BE2C (cell line): ENCODE data around the gene GSDMA.

Experiments
- DNase-seq: peaks from one replicate; pipeline ENCODE4 v3.0.0-alpha.2; 2020
- H3K27me3 ChIP-seq: fragments of 250-450 bp; sonication (Bioruptor Pico); 2 replicates; pipeline ENCODE4 v1.5.1; 2020; ENCODE audit warnings: mild to moderate bottlenecking
- H3K36me3 ChIP-seq: fragments of 250-450 bp; sonication (Bioruptor Pico); 2 replicates; pipeline ENCODE4 v1.5.1; 2020; ENCODE audit warnings: mild to moderate bottlenecking
- H3K4me1 ChIP-seq: fragments of 250-450 bp; sonication (Bioruptor Pico); 2 replicates; pipeline ENCODE4 v1.5.1; 2020
- H3K4me3 ChIP-seq: 2 replicates; pipeline ENCODE4 v1.5.1; 2011; ENCODE audit warnings: low read depth, low read length
- H3K9me3 ChIP-seq: fragments of 250-450 bp; sonication (Bioruptor Pico); 2 replicates; pipeline ENCODE4 v1.5.1; 2020
- CTCF ChIP-seq: IDR thresholded peaks from 2 replicates; pipeline ENCODE4 v1.5.1; 2012; ENCODE audit warnings: mild to moderate bottlenecking, low read depth, low read length

The GSDMA gene

DNA sequence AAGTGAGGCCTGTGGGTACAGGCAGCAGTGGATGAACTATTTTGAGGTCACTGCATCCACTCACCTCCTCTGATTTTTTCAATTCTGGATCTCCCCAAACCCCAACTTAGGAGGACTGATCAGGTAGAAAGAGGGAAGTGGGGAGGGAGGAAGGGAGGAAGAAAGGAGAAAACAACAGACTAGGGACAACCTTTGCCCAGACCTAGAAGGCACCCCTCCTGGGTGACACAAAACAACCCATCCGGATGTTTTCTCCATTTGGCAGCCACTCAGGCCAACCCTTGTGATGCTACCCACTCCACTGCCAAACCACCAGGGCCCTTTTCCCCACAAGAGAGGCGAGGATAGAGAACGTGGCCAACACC is 38.1 kb upstream of the GSDMA start:
- Histone ChIP-seq H3K4me3 (no peak overlapping the region), H3K36me3 (peaks cover 18% of the 10 kb centered on the region), H3K27me3 (no peaks in the 10 kb centered on the region), H3K9me3 (no peaks in the 10 kb centered on the region), H3K4me1 (peaks cover 20% of the 10 kb centered on the region)
- no peak for TF ChIP-seq CTCF
- DNase-seq: no peak

- H3K4me3 ChIP-seq: peak overlapping the region; percentile 7; the same call in 1 of the 2 replicates
- peaks cover 20% of the 10 kb centered on the region for H3K4me1 ChIP-seq
- TF ChIP-seq CTCF: no peak
- H3K9me3 ChIP-seq: no peaks in the 10 kb centered on the region
- no peaks in the 10 kb centered on the region for H3K27me3 ChIP-seq
- DNase-seq: peak; percentile 51
- H3K36me3 ChIP-seq: peaks cover 18% of the 10 kb centered on the region
Observed at GRCh38 chr17:39925282-39926134, 37.3 kb upstream of the GSDMA start.

DNA sequence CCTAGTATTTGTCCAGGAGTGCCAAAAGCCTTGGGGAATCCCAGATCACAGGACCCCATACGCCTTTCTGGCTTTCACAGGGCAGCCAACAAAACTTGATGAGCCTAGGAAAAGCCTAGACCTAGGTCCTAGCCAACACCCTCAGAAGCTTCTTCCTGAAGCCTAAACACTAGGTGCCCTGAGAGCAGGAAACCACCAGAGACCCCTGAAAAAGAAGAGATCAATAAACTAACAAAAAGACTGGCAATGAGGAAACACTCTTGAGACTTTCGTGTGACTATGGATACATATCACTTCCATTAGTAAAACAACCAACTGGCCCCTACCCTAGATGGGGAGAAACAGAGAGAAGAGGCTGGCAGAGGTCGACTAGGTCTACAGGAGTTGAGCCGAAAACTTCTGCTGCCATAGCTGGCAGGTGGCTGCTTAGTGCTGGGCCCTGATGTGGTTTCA is 36.6 kb upstream of the GSDMA start:
- no peaks in the 10 kb centered on the region for H3K9me3 ChIP-seq
- H3K36me3 ChIP-seq: peaks cover 18% of the 10 kb centered on the region
- no peaks in the 10 kb centered on the region for H3K27me3 ChIP-seq
- H3K4me3 ChIP-seq: peak overlapping the region; percentile 78
- H3K4me1 ChIP-seq: peaks cover 20% of the 10 kb centered on the region
- TF ChIP-seq CTCF: no peak
- DNase-seq: no peak

DNA sequence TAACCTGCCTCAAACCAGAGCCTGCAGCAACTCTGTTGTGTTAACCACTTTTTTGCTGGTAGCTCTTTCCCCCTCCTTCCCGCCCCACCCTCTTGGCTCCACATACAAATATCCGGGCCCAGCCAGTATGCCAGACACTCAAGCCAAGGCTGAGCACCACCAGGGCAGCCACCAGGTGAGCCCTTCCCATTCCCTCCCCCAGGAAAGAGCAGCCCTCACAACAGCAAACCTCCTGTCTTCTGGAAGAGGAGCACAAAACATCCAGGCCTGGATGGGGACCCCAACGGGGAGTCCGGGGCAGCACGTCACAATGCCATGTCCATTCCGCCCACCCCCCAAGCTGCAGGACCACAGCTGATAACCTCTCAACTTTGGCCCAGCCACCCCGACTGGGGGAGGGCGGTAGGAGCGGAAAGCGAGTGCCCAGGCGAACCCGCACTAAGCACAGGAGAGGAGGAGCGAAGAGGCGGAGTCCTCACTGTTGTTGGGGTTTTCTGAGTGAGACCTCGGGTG is 36.2 kb upstream of the GSDMA start:
- no peak for DNase-seq
- no peaks in the 10 kb centered on the region for H3K9me3 ChIP-seq
- no peaks in the 10 kb centered on the region for H3K27me3 ChIP-seq
- no peak for TF ChIP-seq CTCF
- peaks cover 20% of the 10 kb centered on the region for H3K4me1 ChIP-seq
- peak overlapping the region; percentile 78 for H3K4me3 ChIP-seq
- peaks cover 18% of the 10 kb centered on the region for H3K36me3 ChIP-seq

DNA sequence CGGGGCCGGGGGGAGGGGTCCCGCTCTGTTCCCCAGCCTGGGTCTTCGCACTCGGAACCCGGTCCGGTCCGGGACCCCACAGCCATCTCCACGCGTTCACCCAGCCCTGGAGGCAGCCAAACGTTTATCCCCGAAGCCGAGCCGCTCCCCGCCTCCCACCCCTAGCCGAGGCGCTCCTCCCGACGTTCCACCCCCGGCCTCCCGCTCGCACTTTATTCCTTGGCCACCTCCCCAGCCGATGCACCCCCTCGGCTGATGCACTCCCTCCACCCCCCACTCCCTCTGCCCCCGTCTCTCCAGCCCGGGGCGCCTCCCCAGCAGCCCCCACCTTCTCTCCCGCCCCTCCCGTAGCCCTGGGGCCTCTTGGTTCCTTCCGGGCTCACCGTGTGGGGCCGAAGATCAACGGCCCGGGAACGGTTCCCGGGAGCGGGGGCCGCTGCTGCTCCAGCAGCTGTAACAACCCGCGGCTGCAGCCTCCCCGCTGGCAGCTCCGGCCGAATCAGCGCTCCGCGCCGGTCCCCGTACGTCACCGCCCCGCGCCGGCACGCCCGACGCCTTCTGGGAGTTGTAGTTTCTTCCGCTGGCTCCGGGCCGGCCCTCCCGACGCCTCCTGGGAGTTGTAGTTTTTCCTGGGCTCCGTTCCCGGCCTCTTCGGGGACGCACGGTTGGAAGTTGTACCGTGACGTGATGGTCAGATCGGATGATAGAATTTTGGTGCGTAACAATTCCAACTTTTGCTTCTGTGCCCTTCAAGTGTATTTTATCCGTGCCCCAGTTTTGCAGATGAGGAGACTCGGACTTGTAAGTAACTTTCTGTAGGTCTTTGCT is 35.5 kb upstream of the GSDMA start, which contains the start of the genes LRRC3C and ORMDL3:
TSS of gene LRRC3C (plus strand) at position 632 of the 828 bp plus-strand sequence. CDS start 13,792 bp downstream, outside the sequence.
TSS of gene ORMDL3 (minus strand) at position 501 of the 828 bp plus-strand sequence. CDS start 3,398 bp downstream, outside the sequence.
- Histone ChIP-seq H3K4me3 (peak within 1 kb of the TSS; percentile 78), H3K27me3 (no peaks in the 10 kb centered on the region), H3K4me1 (peaks cover 20% of the 10 kb centered on the region), H3K36me3 (peaks cover 16% of the 10 kb centered on the region), H3K9me3 (no peaks in the 10 kb centered on the region)
- peak; percentile 96 for DNase-seq
- TF ChIP-seq CTCF: no peak
